ENCODE data around the gene ZNF879.

Gene ZNF879

GRCh38 chr5:179023528-179024189, at the start of gene ZNF879:
TSS of gene ZNF879 (plus strand) at chr5:179023804. CDS start at chr5:179025005, 1,201 bp downstream.
- peak; percentile 85 for DNase-seq (ENCODE audit: low read depth)

- no peak for DNase-seq (ENCODE audit: low read depth)
Measured at GRCh38 chr5:178981381-178981780, 42.2 kb upstream of the ZNF879 start.

GRCh38 chr5:178982941-178983340, 40.7 kb upstream of the ZNF879 start:
- DNase-seq (ENCODE audit: low read depth) = no peak

- DNase-seq (ENCODE audit: low read depth) = no peak
Measured at GRCh38 chr5:178983728-178984127, 39.9 kb upstream of the ZNF879 start.

- DNase-seq (ENCODE audit: low read depth) = no peak
Measured at GRCh38 chr5:178984145-178985072, 39.2 kb upstream of the ZNF879 start.

GRCh38 chr5:178986326-178986960, 37.2 kb upstream of the ZNF879 start:
- DNase-seq (ENCODE audit: low read depth) = no peak

- no peak for DNase-seq (ENCODE audit: low read depth)
Measured at GRCh38 chr5:178988436-178989220, 35.0 kb upstream of the ZNF879 start.

GRCh38 chr5:178989311-178989710, 34.3 kb upstream of the ZNF879 start:
- DNase-seq (ENCODE audit: low read depth) = no peak

GRCh38 chr5:178990491-178990890, 33.1 kb upstream of the ZNF879 start:
- no peak for DNase-seq (ENCODE audit: low read depth)

- no peak for DNase-seq (ENCODE audit: low read depth)
Measured at GRCh38 chr5:178991190-178992145, 32.1 kb upstream of the ZNF879 start.

GRCh38 chr5:178992291-178992895, 31.2 kb upstream of the ZNF879 start:
- DNase-seq (ENCODE audit: low read depth) = no peak

- no peak for DNase-seq (ENCODE audit: low read depth)
Measured at GRCh38 chr5:178993236-178993765, 30.3 kb upstream of the ZNF879 start.

GRCh38 chr5:178993955-178994579, 29.5 kb upstream of the ZNF879 start:
- no peak for DNase-seq (ENCODE audit: low read depth)

- no peak for DNase-seq (ENCODE audit: low read depth)
Measured at GRCh38 chr5:178994580-178995340, 28.8 kb upstream of the ZNF879 start, which contains the start of gene GRM6. TSS of gene GRM6 (minus strand) at chr5:178995320. CDS start at chr5:178994944, 376 bp downstream.

- no peak for DNase-seq (ENCODE audit: low read depth)
Measured at GRCh38 chr5:178995341-178995690, 28.3 kb upstream of the ZNF879 start.

GRCh38 chr5:178996156-178996555, 27.4 kb upstream of the ZNF879 start:
- no peak for DNase-seq (ENCODE audit: low read depth)

- no peak for DNase-seq (ENCODE audit: low read depth)
Measured at GRCh38 chr5:178997191-178997590, 26.4 kb upstream of the ZNF879 start.

- no peak for DNase-seq (ENCODE audit: low read depth)
Measured at GRCh38 chr5:178998441-178998840, 25.2 kb upstream of the ZNF879 start.

GRCh38 chr5:179006564-179006963, 17.0 kb upstream of the ZNF879 start:
- DNase-seq (ENCODE audit: low read depth) = no peak

Data from stimulated activated CD8-positive, alpha-beta memory T cell treated with anti-CD3 and anti-CD28 coated beads, Interleukin-15, amount 100 ng/mL, for 1 hour (primary cell).